SK-N-SH (cell line): ENCODE measurements around the gene FGFBP1.

Experiments used
- CTCF ChIP-seq: fragments of 200-600 bp; sonication (generic); IDR thresholded peaks from 2 replicates; pipeline ENCODE4 v1.6.1; 2017; ENCODE audit warnings: antibody characterized with exemption, mild to moderate bottlenecking, moderate library complexity
- EP300 ChIP-seq, 2 experiments: IDR thresholded peaks; 2 replicates each; pipeline versions ENCODE4 v1.4.0 to v1.6.1; 2012; ENCODE audit warnings: borderline replicate concordance in 1 of 2, low read depth in 1 of 2, low read length in 1 of 2
- EZH2phosphoT487 ChIP-seq: fragments of 200-600 bp; sonication (generic); IDR thresholded peaks from 2 replicates; pipeline ENCODE4 v1.6.1; 2017; ENCODE audit warnings: low read depth, mixed run types, mild to moderate bottlenecking, antibody characterized with exemption, moderate library complexity, borderline replicate concordance
- MAX ChIP-seq: IDR thresholded peaks from 2 replicates; pipeline ENCODE4 v1.4.0; 2012; ENCODE audit warnings: low read depth
- MXI1 ChIP-seq: IDR thresholded peaks from 2 replicates; pipeline ENCODE4 v1.6.1; 2012; ENCODE audit warnings: mild to moderate bottlenecking, low read depth, low read length, improper control_type of control experiment
- PBX3 ChIP-seq: IDR thresholded peaks from 2 replicates; pipeline ENCODE4; 2012
- RFX5 ChIP-seq: IDR thresholded peaks from 2 replicates; pipeline ENCODE4 v1.6.1; 2012; ENCODE audit warnings: mild to moderate bottlenecking, improper control_type of control experiment, low read length
- RXRA ChIP-seq: IDR thresholded peaks from 2 replicates; pipeline ENCODE4 v1.4.0; 2012; ENCODE audit warnings: low read depth, mild to moderate bottlenecking, borderline replicate concordance
- SIN3A ChIP-seq: IDR thresholded peaks from 2 replicates; pipeline ENCODE4 v1.6.1; 2012; ENCODE audit warnings: low read depth, mild to moderate bottlenecking, low read length, moderate library complexity, borderline replicate concordance
- SMC3 ChIP-seq: IDR thresholded peaks from 2 replicates; pipeline ENCODE4 v1.6.1; 2012; ENCODE audit warnings: low read depth, low read length, improper control_type of control experiment
- TCF12 ChIP-seq: IDR thresholded peaks from 2 replicates; pipeline ENCODE4 v1.4.0; 2012

- TF ChIP-seq TCF12 (no peak), CTCF (no peak), EP300 (IDR thresholded peaks at IDR 0.05; ENCODE audit: borderline replicate concordance in 1 of 2, low read depth in 1 of 2, low read length in 1 of 2) (no peak), MXI1 (no peak), EZH2phosphoT487 (no peak), RFX5 (no peak), PBX3 (no peak), SIN3A (no peak), SMC3 (no peak), RXRA (no peak), MAX (no peak)
Observed at GRCh38 chr4:15964159-15964558, 25.6 kb upstream of the FGFBP1 start.
